ENCODE data around the gene BOLL. TPM values are rescaled to one million over a fixed set of nuclear protein-coding genes. Genes with fewer than 3 reads are reported as not detected.

The BOLL gene
- total and polyA plus RNA-seq, 12 donors, result 0.12 to 0.18 TPM; not detected in 10

- ATAC-seq (no peak), DNase-seq (no peak)
- Histone ChIP-seq H3K9me3 (no peaks in the 10 kb centered on the region), H3K36me3 (no peaks in the 10 kb centered on the region), H3K27me3 (peaks cover 0 to 32% (median 0%) of the 10 kb centered on the region in 7 donors), H3K27ac (no peak overlapping the region), H3K4me1 (peaks cover 0 to 18% (median 0%) of the 10 kb centered on the region in 9 donors), H3K4me3 (no peak overlapping the region)
- intact Hi-C loops (cut with DNase I), result loop anchor here in 1 of 10 donors (5.0 to 10.0 kb wide), 2 partner anchors 332 to 500 kb away; no protein-coding TSS in a partner anchor
- TF ChIP-seq CTCF (IDR thresholded peaks at IDR 0.05), result no peak
These were observed 10.2 kb upstream of the BOLL start for GRCh38 chr2:197795277-197795676.

- intact Hi-C loops (cut with DNase I), result loop anchor here in 1 of 10 donors (10.0 kb wide), 1 partner anchor 501 kb away; no protein-coding TSS in a partner anchor
- H3K4me1 ChIP-seq, result peaks cover 0 to 18% (median 0%) of the 10 kb centered on the region in 9 donors
- TF ChIP-seq CTCF (IDR thresholded peaks at IDR 0.05), result no peak
- H3K27ac ChIP-seq, result no peak overlapping the region
- ATAC-seq (peak in 6 of 8 donors; percentile 73 to 92 (median 82)), DNase-seq (peak; percentile 15 to 23)
- no peaks in the 10 kb centered on the region for H3K9me3 ChIP-seq
- H3K27me3 ChIP-seq, result peaks cover 0 to 29% (median under 1%) of the 10 kb centered on the region in 7 donors
- WGBS, 2 donors, result 39 to 63% methylated on average over 1 of the region's 1 CpG
- H3K4me3 ChIP-seq, result no peak overlapping the region
- no peaks in the 10 kb centered on the region for H3K36me3 ChIP-seq
These were observed 8.3 kb upstream of the BOLL start for GRCh38 chr2:197793456-197793855.

- Histone ChIP-seq H3K9me3 (no peaks in the 10 kb centered on the region), H3K4me1 (peaks cover 0 to 12% (median 7%) of the 10 kb centered on the region in 9 donors), H3K36me3 (no peaks in the 10 kb centered on the region), H3K27ac (no peak overlapping the region), H3K4me3 (peak overlapping the region; percentile 36 to 58 (median 51)), H3K27me3 (peaks cover 0 to 37% (median 31%) of the 10 kb centered on the region in 7 donors)
- DNase-seq, result peak; percentile 9 to 33
- ATAC-seq, result peak in 7 of 8 donors; percentile 42 to 83 (median 74)
- WGBS, 2 donors, result 6 to 8% methylated on average over 78 to 79 of the region's 79 CpGs
- intact Hi-C loops (cut with DNase I), result no loop called here
- peak in 8 of 9 donors; percentile 25 to 57 (median 53) for TF ChIP-seq CTCF (IDR thresholded peaks at IDR 0.05)
These were observed 1.1 kb upstream of the BOLL start for GRCh38 chr2:197786010-197786877.

- Histone ChIP-seq H3K4me1 (peaks cover 0 to 12% (median 7%) of the 10 kb centered on the region in 9 donors), H3K9me3 (no peaks in the 10 kb centered on the region), H3K36me3 (no peaks in the 10 kb centered on the region), H3K4me3 (no peak overlapping the region), H3K27me3 (peaks cover 0 to 23% (median 19%) of the 10 kb centered on the region in 7 donors), H3K27ac (no peak overlapping the region)
- DNase-seq, result no peak
- intact Hi-C loops (cut with DNase I), result no loop called here
- no peak for ATAC-seq
- TF ChIP-seq CTCF (IDR thresholded peaks at IDR 0.05), result no peak
- 31 to 46% methylated on average over 1 of the region's 1 CpG for WGBS, 2 donors
These were observed 3.0 kb downstream of the BOLL start for GRCh38 chr2:197782126-197782525.

Data from heart right ventricle (tissue), 16 donors.